ENCODE data around the gene CWC27.
A peak's percentile ranks its signal among the peaks of the same experiment; 100 is the strongest.

CWC27 gene

GRCh38 chr5:64973215-64973614 is 204.5 kb downstream of the CWC27 start:
- DNase-seq (ENCODE audit: low read depth, low spot score) = no peak

- no peak for DNase-seq (ENCODE audit: low read depth, low spot score)
These were observed 209.0 kb downstream of the CWC27 start for GRCh38 chr5:64977779-64978178.

GRCh38 chr5:64978546-64978945 is 209.8 kb downstream of the CWC27 start:
- DNase-seq (ENCODE audit: low read depth, low spot score) = no peak

GRCh38 chr5:64979531-64979930 is 210.8 kb downstream of the CWC27 start:
- no peak for DNase-seq (ENCODE audit: low read depth, low spot score)

GRCh38 chr5:64980176-64980575 is 211.4 kb downstream of the CWC27 start:
- no peak for DNase-seq (ENCODE audit: low read depth, low spot score)

GRCh38 chr5:64987768-64988167 is 219.0 kb downstream of the CWC27 start:
- no peak for DNase-seq (ENCODE audit: low read depth, low spot score)

GRCh38 chr5:65009207-65009606 is 240.5 kb downstream of the CWC27 start:
- DNase-seq (ENCODE audit: low read depth, low spot score) = no peak

- no peak for DNase-seq (ENCODE audit: low read depth, low spot score)
These were observed 242.1 kb downstream of the CWC27 start for GRCh38 chr5:65010841-65011240.

GRCh38 chr5:65012301-65012892 is 243.7 kb downstream of the CWC27 start:
- no peak for DNase-seq (ENCODE audit: low read depth, low spot score)

GRCh38 chr5:65013166-65013565 is 244.4 kb downstream of the CWC27 start:
- DNase-seq (ENCODE audit: low read depth, low spot score) = no peak

- DNase-seq (ENCODE audit: low read depth, low spot score) = no peak
These were observed 246.0 kb downstream of the CWC27 start for GRCh38 chr5:65014769-65015168.

- DNase-seq (ENCODE audit: low read depth, low spot score) = no peak
These were observed 247.0 kb downstream of the CWC27 start for GRCh38 chr5:65015767-65016166.

- DNase-seq (ENCODE audit: low read depth, low spot score) = no peak
These were observed 248.9 kb downstream of the CWC27 start for GRCh38 chr5:65017636-65018035.

- DNase-seq (ENCODE audit: low read depth, low spot score) = no peak
These were observed 250.0 kb downstream of the CWC27 start for GRCh38 chr5:65018763-65019162.

GRCh38 chr5:65020492-65020891 is 251.8 kb downstream of the CWC27 start:
- peak; percentile 73 for DNase-seq (ENCODE audit: low read depth, low spot score)

- no peak for DNase-seq (ENCODE audit: low read depth, low spot score)
These were observed 252.9 kb downstream of the CWC27 start for GRCh38 chr5:65021527-65022226.

- DNase-seq (ENCODE audit: low read depth, low spot score) = no peak
These were observed 254.2 kb downstream of the CWC27 start for GRCh38 chr5:65022932-65023331.

GRCh38 chr5:65024681-65025080 is 256.0 kb downstream of the CWC27 start:
- DNase-seq (ENCODE audit: low read depth, low spot score) = no peak

GRCh38 chr5:65026816-65027548 is 258.3 kb downstream of the CWC27 start:
- DNase-seq (ENCODE audit: low read depth, low spot score) = no peak

GRCh38 chr5:65029178-65029577 is 260.4 kb downstream of the CWC27 start:
- no peak for DNase-seq (ENCODE audit: low read depth, low spot score)

- no peak for DNase-seq (ENCODE audit: low read depth, low spot score)
These were observed 261.3 kb downstream of the CWC27 start for GRCh38 chr5:65030056-65030455.

GRCh38 chr5:65032250-65032649 is 263.5 kb downstream of the CWC27 start:
- peak; percentile 31 for DNase-seq (ENCODE audit: low read depth, low spot score)
